ENCODE results near the gene APBB2.

Gene APBB2

GRCh38 chr4:40789771-40790170, 424.6 kb downstream of the APBB2 start:
- no peak for DNase-seq

DNA sequence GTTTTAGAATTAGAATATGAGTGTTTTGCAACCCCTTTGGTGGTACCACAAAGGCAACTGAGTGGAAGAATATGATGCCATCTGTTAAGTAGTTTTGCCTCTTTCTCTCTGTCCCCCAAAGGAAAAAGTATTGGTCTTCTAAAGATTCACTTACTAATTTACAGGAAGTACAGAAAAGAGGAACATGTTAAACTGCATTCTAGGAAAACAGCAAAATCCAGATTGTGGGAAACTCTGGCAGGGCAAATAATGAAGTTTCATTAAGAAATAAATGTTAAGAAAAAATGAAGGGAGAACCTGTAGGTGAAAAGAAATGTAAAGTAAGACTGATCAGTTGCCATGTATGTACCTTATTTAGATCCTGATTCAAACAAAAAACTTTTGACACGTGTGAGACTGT, 425.3 kb downstream of the APBB2 start:
- no peak for DNase-seq

DNA sequence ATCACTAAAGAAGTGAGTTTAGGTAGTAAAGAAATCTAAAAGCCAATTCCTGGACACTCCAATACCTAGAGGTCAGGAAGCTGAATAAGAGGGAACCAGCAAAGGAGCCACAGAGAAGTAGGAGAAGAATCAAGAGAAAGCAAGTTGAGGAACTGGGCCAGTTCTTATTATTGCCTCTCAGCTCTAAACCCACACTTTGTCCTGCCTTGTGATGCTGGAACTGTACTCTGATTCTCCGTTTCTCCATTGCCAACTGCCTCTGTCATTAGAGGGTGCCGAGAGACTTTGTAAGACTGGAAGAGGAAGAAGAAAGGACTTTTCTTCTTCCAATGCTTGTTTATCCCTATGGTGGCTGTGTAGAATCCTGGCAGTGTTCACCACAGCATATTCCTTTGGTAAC, 426.0 kb downstream of the APBB2 start:
- DNase-seq, result no peak

DNA sequence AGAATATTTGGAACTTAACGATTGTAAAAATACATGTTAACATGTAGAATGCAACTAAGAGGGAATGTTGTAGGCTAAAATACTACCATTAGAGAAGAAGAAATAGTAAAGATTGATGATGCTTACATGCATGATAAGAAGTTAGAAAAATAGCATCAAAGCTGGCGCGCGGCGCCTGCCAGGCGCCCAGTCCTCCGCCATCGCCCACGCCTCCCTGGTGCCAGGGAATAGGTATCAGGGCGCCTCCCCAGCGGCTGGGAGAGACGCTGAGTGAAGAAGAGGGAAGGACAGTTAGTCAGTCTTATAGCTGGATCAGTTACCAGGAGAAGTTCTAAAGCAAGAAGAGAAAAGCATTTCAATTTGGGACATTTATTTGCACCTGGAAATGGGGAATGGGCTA, 428.6 kb downstream of the APBB2 start:
- no peak for DNase-seq

- no peak for DNase-seq
Observed at GRCh38 chr4:40782876-40783275, 431.5 kb downstream of the APBB2 start.

DNA sequence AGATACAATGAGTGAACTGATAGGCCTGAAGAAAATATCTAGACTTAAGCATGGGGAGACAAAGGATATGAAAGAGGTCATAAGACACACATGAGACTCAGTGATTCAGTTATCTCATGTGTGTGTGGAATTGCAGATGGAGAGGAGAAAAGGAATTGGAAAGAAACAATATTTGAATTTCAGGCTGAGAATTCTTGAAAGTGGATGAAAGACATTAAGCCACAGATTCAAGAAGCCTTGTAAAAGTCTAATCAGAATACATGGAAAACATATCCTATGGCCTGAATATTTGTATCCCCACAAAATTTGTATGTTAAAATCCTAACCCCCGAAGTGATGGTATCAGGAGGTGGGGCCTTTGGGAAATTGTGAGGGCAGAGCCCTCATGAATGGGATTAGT, 436.3 kb downstream of the APBB2 start:
- no peak for DNase-seq

DNA sequence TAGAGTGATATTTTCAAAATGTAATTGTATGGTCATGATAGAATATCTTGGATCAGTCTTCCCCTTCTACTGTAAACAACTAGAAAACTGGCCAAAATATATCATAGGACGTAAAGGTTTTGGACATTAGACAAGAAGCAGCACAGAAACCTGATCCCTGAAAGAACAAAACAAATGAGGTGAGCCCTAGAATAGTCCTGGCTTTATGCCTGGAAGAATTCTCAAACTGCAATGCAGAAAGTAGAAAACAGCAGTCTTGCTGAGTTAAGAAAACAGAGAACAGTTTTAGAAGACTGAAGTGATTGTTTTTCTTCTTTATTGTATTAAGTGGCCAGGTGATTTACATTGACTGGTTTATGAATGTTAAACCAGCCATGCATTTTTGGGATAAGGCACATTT, 445.1 kb downstream of the APBB2 start:
- no peak for DNase-seq

DNA sequence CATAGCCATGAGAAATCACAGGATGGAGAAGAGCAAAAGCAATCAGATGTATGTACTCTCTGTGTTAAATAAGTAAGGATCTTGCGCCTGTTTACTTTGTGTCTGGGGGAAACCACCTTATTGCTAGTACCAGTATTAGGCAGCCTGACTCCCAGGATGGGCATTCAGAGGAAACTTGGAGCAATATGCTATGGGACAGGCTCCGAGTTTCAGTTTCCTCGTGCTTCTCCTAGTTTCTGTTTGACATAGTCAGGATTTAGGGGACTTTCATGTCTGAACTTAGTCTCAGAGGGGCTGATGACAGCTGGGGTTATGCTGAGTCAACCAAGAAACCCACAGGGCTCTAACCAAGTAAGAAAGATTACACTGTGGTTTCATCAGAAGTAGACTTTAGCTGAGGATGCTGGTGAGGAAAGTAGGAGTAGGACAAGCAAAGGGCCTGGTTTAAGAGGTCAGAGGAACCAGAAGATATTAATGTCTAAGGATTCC, 451.1 kb downstream of the APBB2 start:
- DNase-seq, result no peak
